Endothelial cell of umbilical vein (primary cell): ENCODE data around the gene RBM22. TPM values are rescaled to one million over a fixed set of nuclear protein-coding genes. Genes with fewer than 3 reads are reported as not detected.

Experiments used
- BruUV-seq: library from RNA; stranded (reverse); fragments of 400-500 nt; replicated peaks from 2 replicates; lab custom pipeline; 2021; lab: Mats Ljungman, UMichigan
- CTCF ChIA-PET: fragments of 300-600, 350-600 bp; sonication (Branson Sonifier 250); formaldehyde crosslinking; loops from one replicate; lab custom pipeline; 2021; ENCODE audit warnings: antibody characterized with exemption, inconsistent platforms; lab: Charles Lee
- POLR2A ChIA-PET: fragments of 300-600, 350-600 bp; sonication (Branson Sonifier 250); formaldehyde crosslinking; loops from one replicate; lab custom pipeline; 2021; ENCODE audit warnings: antibody characterized with exemption, inconsistent platforms; lab: Charles Lee
- DNase-seq: peaks from one replicate; pipeline ENCODE4 v3.0.0-alpha.2; 2011; ENCODE audit warnings: low read depth, low spot score
- FAIRE-seq: peaks from 2 replicates; lab custom pipeline; 2011; peaks lifted over from hg19 to GRCh38; lab: Jason Lieb, UNC
- H2AFZ ChIP-seq: 2 replicates; pipeline ENCODE4 v1.6.0; 2012; ENCODE audit warnings: low read depth, low read length, control low read depth, inconsistent platforms
- H3K27ac ChIP-seq: 2 replicates; pipeline ENCODE4 v1.5.1; 2011; ENCODE audit warnings: low read depth, mild to moderate bottlenecking, control low read depth, low read length, moderate library complexity; ENCODE audit not compliant: insufficient read depth
- H3K27me3 ChIP-seq, 2 experiments: 2 replicates each; pipeline versions ENCODE4 v1.6.0 to v1.6.1; 2011; ENCODE audit warnings: low read length in 2 of 2, mixed read lengths in 1 of 2; ENCODE audit not compliant: control insufficient read depth in 2 of 2, insufficient read depth in 2 of 2
- H3K36me3 ChIP-seq, 2 experiments: 2 replicates in 1 of 2; 3 replicates in 1 of 2; pipeline ENCODE4 v1.5.1; 2011; ENCODE audit warnings: low read length in 2 of 2, mild to moderate bottlenecking in 1 of 2, moderate library complexity in 1 of 2; ENCODE audit not compliant: control insufficient read depth in 2 of 2, insufficient read depth in 2 of 2; ENCODE audit errors: extremely low read depth in 1 of 2
- H3K4me1 ChIP-seq: 3 replicates; pipeline ENCODE4 v1.5.1; 2011; ENCODE audit warnings: mild to moderate bottlenecking, low read length; ENCODE audit not compliant: control insufficient read depth, insufficient read depth; ENCODE audit errors: extremely low read depth
- H3K4me2 ChIP-seq: 2 replicates; pipeline ENCODE4 v1.6.1; 2011; ENCODE audit warnings: low read length, control low read depth, mixed read lengths; ENCODE audit not compliant: insufficient read depth
- H3K4me3 ChIP-seq, 3 experiments: fragments of 200-600 bp in 1 of 3; sonication (generic), shearing (Covaris generic) in 1 of 3; replicated peaks in 1 of 3; 2 replicates each; pipeline ENCODE4 v1.5.1; 2011 to 2016; ENCODE audit warnings: control low read depth in 3 of 3, low read length in 3 of 3, mild to moderate bottlenecking in 2 of 3, inconsistent platforms in 1 of 3, low read depth in 1 of 3, moderate library complexity in 1 of 3; ENCODE audit not compliant: insufficient read depth in 1 of 3
- H3K79me2 ChIP-seq: 2 replicates; pipeline ENCODE4 v1.6.0; 2012; ENCODE audit warnings: low read length, inconsistent platforms; ENCODE audit not compliant: control insufficient read depth, insufficient read depth
- H3K9ac ChIP-seq: replicated peaks from 2 replicates; pipeline ENCODE3; 2011; ENCODE audit warnings: low read length, control low read depth; ENCODE audit not compliant: insufficient read depth; ENCODE audit errors: extremely low read depth
- H3K9me1 ChIP-seq: replicated peaks from 3 replicates; pipeline ENCODE4 v1.6.0; 2011; ENCODE audit warnings: mild to moderate bottlenecking, low read length; ENCODE audit not compliant: control insufficient read depth, insufficient read depth; ENCODE audit errors: extremely low read depth
- H3K9me3 ChIP-seq: replicated peaks from 2 replicates; pipeline ENCODE4 v1.5.1; 2012; ENCODE audit warnings: low read length, inconsistent platforms; ENCODE audit not compliant: control insufficient read depth, insufficient read depth
- H4K20me1 ChIP-seq: replicated peaks from 2 replicates; pipeline ENCODE3; 2011; ENCODE audit warnings: mild to moderate bottlenecking, low read length; ENCODE audit not compliant: control insufficient read depth, insufficient read depth; ENCODE audit errors: extremely low read depth
- CTCF ChIP-seq, 2 donors: IDR thresholded peaks; 1 replicate in 1 of 2; 2 replicates in 1 of 2; pipeline ENCODE4 v1.5.1; 2011; ENCODE audit warnings: low read length in 2 of 2, mild to moderate bottlenecking in 2 of 2, moderate library complexity in 2 of 2, control low read depth in 1 of 2, inconsistent platforms in 1 of 2, low read depth in 1 of 2; ENCODE audit not compliant: insufficient read depth in 1 of 2; ENCODE audit errors: extremely low read depth in 1 of 2
- EZH2 ChIP-seq: IDR thresholded peaks from 2 replicates; pipeline ENCODE4 v1.6.1; 2012; ENCODE audit warnings: borderline replicate concordance, low read depth, mild to moderate bottlenecking, moderate library complexity, low read length, inconsistent platforms; ENCODE audit not compliant: severe bottlenecking
- FOS ChIP-seq: IDR thresholded peaks from 2 replicates; pipeline ENCODE4 v1.6.1; 2011; ENCODE audit warnings: mild to moderate bottlenecking, low read length, moderate library complexity, borderline replicate concordance; ENCODE audit not compliant: insufficient read depth
- GATA2 ChIP-seq: IDR thresholded peaks from 2 replicates; pipeline ENCODE4 v1.7.0; 2011; ENCODE audit warnings: low read depth, mild to moderate bottlenecking, moderate library complexity, mixed read lengths, low read length; ENCODE audit not compliant: insufficient read length, insufficient read depth
- JUN ChIP-seq: IDR thresholded peaks from 2 replicates; pipeline ENCODE4 v1.6.1; 2011; ENCODE audit warnings: borderline replicate concordance, low read depth; ENCODE audit not compliant: insufficient read length, insufficient read depth
- MAX ChIP-seq: IDR thresholded peaks from 2 replicates; pipeline ENCODE4 v1.6.1; 2011; ENCODE audit not compliant: insufficient read depth, insufficient read length
- MYC ChIP-seq: IDR thresholded peaks from one replicate; pipeline ENCODE4 v1.6.1; 2011; ENCODE audit warnings: mild to moderate bottlenecking, low read depth, low read length
- POLR2A ChIP-seq: IDR thresholded peaks from 2 replicates; pipeline ENCODE4 v1.6.1; 2012; ENCODE audit warnings: low read depth, mild to moderate bottlenecking, control low read depth, low read length
- POLR2AphosphoS5 ChIP-seq: IDR thresholded peaks from 2 replicates; pipeline ENCODE4 v1.6.1; 2012; ENCODE audit warnings: low read depth, mild to moderate bottlenecking, control low read depth, low read length, moderate library complexity; ENCODE audit not compliant: insufficient read depth
- dilution Hi-C: fragments of 300-500 bp; cut with MboI; formaldehyde crosslinking; loops from one replicate; pipeline ENCODE4 v1.15.0; 2019; ENCODE audit warnings: low sequenced_read_pairs; ENCODE audit not compliant: extremely low pct_ligation_motif_present
- intact Hi-C: fragments of 100-400 bp; cut with micrococcal nuclease; formaldehyde crosslinking; loops from one replicate; pipeline ENCODE4 v1.10.0; 2022
- polyA plus RNA-seq, 4 experiments: library from polyadenylated mRNA; depleted of rRNA in 3 of 4; stranded (reverse) in 3 of 4; unstranded in 1 of 4; fragments of >200 nt; gene quantifications; 2 replicates each; pipeline versions ENCODE4 v1.2.1 to v1.2.3, GENCODE V29; 2011 to 2012; ENCODE audit warnings: missing spikeins in 1 of 4
- total RNA-seq: library from RNA; stranded (reverse); gene quantifications from 2 replicates; pipeline ENCODE4 v1.2.3, GENCODE V29; 2021

The RBM22 gene
- total and polyA plus RNA-seq, 2 donors (not counting 3 experiments of a cell fraction or from before 2014, with no cell fraction given): 41.8 to 51.2 TPM

GRCh38 chr5:150642991-150643710, 57.7 kb downstream of the RBM22 start:
- no peak overlapping the region for H2AFZ ChIP-seq
- FAIRE-seq (no peak), DNase-seq (no peak)
- peak overlapping the region; percentile 98 for H3K27ac ChIP-seq
- no peaks in the 10 kb centered on the region for H3K9me3 ChIP-seq
- peak overlapping the region in 2 of 3 experiments; percentile 60 to 73 for H3K4me3 ChIP-seq
- POLR2A ChIA-PET: interaction anchor here (1.0 to 1.5 kb wide), 2 partner anchors 10 to 53 kb away, joined by 3 to 4 read pairs; no protein-coding TSS in a partner anchor
- intact Hi-C loops (loop anchor here (1.0 kb wide), 2 partner anchors 10 to 82 kb away; no protein-coding TSS in a partner anchor), dilution Hi-C loops (no loop called here)
- no peaks in the 10 kb centered on the region for H3K9me1 ChIP-seq
- H3K79me2 ChIP-seq: peaks cover 53% of the 10 kb centered on the region
- no peaks in the 10 kb centered on the region for H4K20me1 ChIP-seq
- no peaks in the 10 kb centered on the region for H3K27me3 ChIP-seq
- peak overlapping the region; percentile 50 for H3K9ac ChIP-seq
- peak overlapping the region; percentile 78 for H3K4me2 ChIP-seq
- BruUV-seq: no TSS peak
- no peak for TF ChIP-seq FOS
- TF ChIP-seq GATA2: no peak
- no peak for TF ChIP-seq POLR2A
- TF ChIP-seq MYC: no peak
- no peak for TF ChIP-seq MAX
- TF ChIP-seq EZH2: no peak
- TF ChIP-seq POLR2AphosphoS5: no peak
- no peak for TF ChIP-seq JUN
- TF ChIP-seq CTCF (IDR thresholded peaks at IDR 0.05; ENCODE audit: extremely low read depth in 1 of 2, insufficient read depth in 1 of 2, low read depth in 1 of 2, low read length in 2 of 2): no peak
- CTCF ChIA-PET: interaction anchor here (0.9 to 6.8 kb wide), 14 partner anchors 10 to 184 kb away, joined by 3 to 52 read pairs (median 4); partner anchors contain the start of gene RBM22
- peaks cover 62% of the 10 kb centered on the region for H3K4me1 ChIP-seq
- H3K36me3 ChIP-seq: peaks cover 0 to 15% of the 10 kb centered on the region in 2 experiments
